Ishikawa (cell line): Measurements from ENCODE around the gene C14orf119.

Experiments
- EP300 ChIP-seq: IDR thresholded peaks from 2 replicates; pipeline ENCODE4 v1.6.1; 2012; ENCODE audit warnings: borderline replicate concordance
- MAX ChIP-seq: IDR thresholded peaks from 2 replicates; pipeline ENCODE4 v1.6.1; 2012
- TAF1 ChIP-seq: IDR thresholded peaks from 2 replicates; pipeline ENCODE4 v1.6.1; 2012; ENCODE audit warnings: low read depth, mild to moderate bottlenecking
- ZBTB7A ChIP-seq: IDR thresholded peaks from 2 replicates; pipeline ENCODE4 v1.6.1; 2012; ENCODE audit warnings: low read depth

- TF ChIP-seq TAF1 = no peak
- TF ChIP-seq EP300 = no peak
- peak; percentile 79 for TF ChIP-seq MAX
- 0 out of 2 replicates have a peak, but pooled peaks have one; percentile 14 for TF ChIP-seq ZBTB7A
These were observed 39.6 kb upstream of the C14orf119 start for GRCh38 chr14:23055621-23056144.
